ENCODE measurements around the gene KSR1.

The KSR1 gene

DNA sequence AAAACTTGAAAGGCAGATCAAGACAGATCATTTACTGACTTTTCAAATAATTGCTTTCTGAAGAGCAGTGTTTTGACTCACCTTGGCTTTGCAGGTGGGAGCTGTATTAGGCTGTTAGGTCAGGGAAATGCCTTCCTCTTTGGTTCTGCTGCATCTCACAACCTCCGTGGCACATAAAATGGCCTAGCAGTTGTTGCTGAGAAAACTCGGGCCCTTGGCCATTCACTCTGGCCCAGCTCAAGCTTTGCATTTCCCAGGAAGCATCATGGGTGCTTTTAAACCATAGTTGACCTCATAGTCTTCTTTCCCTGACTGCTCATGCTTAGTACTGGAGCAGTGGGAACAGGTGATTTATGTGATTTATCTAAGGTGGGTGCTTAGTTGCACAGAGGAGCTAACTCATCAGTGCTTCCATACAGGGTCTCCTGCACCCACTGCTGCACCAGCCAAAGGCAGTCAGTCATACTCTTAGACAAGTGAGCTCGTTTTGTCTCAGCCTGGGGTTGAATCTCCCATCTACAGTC lies 83.6 kb downstream of the KSR1 start:
- DNase-seq = no peak

- DNase-seq = no peak
These were observed 84.3 kb downstream of the KSR1 start for GRCh38 chr17:27540318-27541101.

GRCh38 chr17:27541301-27542023 lies 85.2 kb downstream of the KSR1 start:
- DNase-seq = no peak

DNA sequence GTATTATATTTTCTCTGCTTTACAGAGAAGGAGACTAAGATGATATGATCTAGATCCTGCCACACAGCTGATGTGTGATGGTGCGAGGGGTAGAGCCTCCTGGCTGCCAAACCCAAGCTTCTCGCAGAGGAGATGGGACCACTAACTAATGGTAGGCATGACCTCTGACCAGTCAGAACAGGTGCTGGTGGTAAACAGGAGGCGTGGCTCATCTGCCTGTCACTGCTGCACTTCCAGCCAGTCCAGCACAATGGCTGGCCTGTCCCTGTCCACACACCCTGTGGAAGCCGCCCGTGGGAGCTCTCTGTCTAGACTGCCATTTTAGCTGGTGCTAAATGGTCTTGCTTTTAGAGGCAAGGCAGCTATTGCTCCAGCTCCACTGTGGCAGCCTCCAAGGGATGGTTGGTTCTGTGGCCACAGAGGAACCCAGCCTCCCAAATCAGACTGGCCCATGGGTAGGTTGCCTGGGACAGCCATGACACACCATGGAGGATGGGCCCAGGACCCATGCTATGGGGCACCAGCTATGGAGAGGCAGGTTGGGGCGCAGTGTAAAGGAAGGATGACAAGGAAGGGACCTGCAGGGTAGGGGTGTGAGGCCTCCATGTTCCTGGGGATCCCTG lies 86.7 kb downstream of the KSR1 start:
- DNase-seq = no peak

GRCh38 chr17:27543464-27543856 lies 87.2 kb downstream of the KSR1 start:
- no peak for DNase-seq

DNA sequence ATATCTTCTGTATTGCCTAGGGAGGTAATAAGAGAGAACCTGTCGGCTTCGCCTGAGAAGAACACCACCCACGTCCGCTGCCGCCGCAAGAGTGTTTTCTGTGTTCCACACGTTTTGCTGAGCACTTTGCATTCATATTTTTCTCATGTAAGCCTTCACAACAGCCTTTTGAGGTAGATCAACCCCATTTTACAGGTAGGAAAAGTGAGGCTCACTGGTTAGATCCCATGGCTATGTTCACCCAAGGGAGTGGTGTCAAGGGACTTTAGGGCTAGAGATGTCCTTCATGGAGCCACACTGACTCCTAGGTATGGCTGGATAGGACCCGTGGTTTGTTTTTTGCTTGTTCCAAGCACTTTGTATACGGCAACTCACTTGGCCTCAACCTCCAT lies 87.7 kb downstream of the KSR1 start:
- no peak for DNase-seq

DNA sequence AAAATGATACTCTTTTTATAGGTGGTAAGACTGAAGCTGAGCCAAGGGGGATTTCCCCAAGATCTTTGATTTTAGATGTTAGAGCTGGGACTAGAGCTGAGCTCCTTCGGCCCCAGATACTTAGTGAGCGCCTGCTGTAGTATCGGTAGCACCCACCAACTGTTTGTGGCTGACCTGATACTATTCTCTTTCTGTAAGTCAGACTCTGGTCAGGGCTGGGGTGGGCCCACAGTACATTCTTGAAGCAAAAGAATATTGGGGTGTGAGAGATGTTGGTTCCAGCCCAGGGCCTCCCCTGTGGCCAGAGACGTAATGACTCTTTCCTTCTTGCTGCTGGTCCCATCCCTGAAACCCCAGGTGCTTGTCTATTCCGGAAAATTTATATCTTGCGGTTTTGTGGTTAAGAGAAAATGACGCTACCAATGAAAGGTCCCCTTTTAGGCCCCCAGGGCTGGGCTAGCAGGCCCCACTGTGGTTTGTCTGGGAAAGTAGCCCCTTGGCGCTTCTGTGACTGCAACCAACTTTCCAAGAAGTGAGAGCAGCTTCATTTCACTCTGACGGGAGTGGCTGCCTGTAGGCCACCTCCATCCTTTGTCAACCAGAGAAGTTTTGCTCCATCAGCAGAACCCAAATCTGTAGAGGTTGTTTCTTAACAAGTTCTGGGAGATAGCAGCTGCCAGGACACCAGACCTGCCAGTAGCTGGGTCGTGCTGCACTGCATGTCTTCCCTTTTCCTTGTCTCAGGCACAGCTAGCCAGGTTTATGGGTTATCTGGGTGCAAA lies 88.3 kb downstream of the KSR1 start:
- no peak for DNase-seq

GRCh38 chr17:27545562-27546229 lies 89.4 kb downstream of the KSR1 start:
- no peak for DNase-seq

GRCh38 chr17:27546624-27547300 lies 90.5 kb downstream of the KSR1 start:
- no peak for DNase-seq

DNA sequence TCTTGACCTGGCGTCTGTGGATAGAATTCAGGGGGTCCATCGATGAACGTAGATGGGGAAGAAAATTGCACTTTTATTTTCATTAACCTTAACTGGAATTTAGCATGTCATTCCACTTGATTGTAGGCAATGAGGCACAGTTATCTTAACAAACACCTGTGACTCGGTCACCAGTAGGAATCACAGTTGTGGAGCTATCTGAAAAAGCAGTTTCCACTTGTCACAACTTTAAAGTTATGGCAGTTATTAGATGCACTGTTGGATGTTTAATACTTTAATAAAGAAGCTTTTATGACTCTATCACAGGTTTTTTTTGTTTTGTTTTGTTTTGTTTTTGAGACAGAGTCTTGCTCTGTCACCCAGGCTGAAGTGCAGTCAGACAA lies 91.0 kb downstream of the KSR1 start:
- DNase-seq = no peak

DNA sequence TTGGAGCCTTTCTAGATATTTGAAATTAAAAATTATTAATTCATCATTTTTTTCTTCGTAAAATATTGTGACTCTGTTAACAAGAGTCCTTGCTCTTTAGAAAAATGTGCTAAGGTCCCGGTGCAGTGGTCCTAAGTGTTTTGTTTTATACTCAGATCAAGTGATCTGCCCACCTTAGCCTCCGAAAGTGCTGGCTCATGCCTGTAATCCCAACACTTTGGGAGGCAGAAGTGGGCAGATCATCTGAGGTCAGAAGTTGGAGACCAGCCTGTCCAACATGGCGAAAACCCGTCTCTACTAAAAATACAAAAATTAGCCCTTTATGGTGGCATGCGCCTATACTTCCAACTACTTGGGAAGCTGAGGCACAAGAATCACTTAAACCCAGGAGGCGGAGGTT lies 92.1 kb downstream of the KSR1 start:
- DNase-seq = no peak

DNA sequence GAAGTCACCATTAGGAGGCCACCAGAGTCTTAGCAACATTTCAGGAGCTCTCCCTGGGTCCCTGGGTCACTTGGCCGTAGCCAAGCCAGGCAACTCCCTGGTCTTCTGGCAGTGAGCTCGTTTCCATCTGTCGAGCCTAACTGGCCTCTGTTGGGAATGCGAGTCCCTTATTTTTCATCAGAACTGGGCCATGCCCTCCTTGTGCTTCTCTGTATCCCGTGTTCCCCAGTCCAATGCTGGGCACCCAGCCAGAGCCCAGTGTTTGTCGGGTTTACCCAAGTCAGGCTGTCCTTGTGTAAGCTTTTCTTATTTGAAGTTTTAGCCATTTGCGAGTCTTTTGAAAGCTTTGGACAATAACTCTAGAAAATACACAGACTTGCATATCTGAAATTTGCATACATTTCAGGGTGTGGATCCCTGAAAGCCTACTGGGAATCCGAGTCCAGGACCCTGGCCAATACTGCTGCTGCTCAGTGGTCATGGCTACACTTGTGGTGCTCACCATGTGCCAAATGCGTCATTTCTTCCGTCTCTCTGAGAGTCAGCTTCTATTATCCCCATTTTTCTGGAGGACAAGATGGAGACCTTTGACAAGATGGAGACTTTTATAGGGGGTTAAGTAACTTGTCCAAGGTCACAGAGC lies 93.1 kb downstream of the KSR1 start:
- no peak for DNase-seq

- DNase-seq = no peak
These were observed 94.2 kb downstream of the KSR1 start for GRCh38 chr17:27550291-27550930.

DNA sequence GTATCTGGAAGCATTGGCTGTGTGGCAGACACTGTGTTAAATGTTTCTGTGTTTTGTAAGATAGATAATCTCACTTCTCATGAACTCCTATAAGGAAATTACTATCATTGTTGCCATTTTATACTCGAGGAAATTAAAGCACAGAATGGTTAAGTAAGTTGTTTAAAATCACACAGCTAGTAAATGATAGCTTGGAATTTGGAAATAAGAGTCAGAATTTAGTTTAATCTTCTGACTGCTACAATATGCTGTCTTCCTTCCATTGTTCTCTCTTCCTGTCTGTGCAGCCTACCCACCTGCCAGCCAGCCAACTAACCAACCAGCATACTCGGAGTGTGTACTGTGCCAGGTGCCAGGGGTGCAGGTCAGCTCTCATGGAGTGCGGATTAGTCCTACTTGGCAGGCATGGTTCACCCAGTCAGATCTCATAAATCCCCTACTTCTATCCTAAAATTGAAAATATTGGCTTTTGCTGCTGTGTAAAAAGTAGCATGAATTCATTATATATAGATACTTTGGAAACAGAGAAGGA lies 94.8 kb downstream of the KSR1 start:
- DNase-seq = no peak

GRCh38 chr17:27551701-27552248 lies 95.5 kb downstream of the KSR1 start:
- DNase-seq = no peak

- no peak for DNase-seq
These were observed 96.1 kb downstream of the KSR1 start for GRCh38 chr17:27552276-27552732.

DNA sequence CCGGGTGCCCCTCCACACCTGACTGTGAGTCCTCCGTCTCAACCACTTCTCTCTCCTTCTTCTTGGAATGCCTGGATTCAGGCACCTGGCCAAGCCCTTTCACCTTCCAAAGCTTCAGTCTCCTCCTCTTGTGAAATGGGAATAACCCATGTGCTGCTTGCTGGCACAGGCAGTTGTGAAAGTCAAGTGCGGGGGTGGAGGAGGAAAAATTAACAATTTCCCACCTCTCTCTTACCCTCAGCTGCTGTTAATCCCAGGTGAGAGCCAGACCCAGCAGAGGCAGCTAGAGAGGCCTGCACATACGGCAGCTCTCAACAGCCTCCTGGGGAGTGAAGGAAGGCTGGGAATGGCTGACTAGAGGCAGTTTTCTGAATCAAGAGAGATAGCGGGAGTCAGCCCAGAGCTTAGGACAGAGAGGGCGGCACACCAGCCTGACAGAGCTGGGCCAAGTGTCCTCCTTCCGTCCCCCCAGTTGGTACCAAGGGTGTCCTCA lies 96.8 kb downstream of the KSR1 start:
- no peak for DNase-seq

DNA sequence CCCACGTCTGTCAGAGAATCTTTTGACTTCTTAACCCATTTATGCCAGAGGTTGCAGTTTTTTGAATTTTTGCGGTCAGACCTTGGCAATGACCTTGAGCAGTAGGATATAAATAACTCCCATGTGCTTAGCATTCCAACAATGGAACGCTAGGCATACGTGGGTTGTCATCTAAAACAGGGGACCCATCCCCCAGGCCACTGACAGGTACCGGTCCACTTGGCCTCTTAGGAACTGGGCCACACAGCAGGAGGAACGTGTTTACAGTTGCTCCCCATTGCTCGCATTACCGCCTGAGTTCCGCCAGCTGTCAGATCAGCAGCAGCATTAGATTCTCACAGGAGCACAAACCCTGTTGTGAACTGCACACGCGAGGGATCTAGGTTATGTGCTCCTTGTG lies 97.9 kb downstream of the KSR1 start:
- DNase-seq = no peak

GRCh38 chr17:27554911-27555310 lies 98.7 kb downstream of the KSR1 start:
- DNase-seq = no peak

DNA sequence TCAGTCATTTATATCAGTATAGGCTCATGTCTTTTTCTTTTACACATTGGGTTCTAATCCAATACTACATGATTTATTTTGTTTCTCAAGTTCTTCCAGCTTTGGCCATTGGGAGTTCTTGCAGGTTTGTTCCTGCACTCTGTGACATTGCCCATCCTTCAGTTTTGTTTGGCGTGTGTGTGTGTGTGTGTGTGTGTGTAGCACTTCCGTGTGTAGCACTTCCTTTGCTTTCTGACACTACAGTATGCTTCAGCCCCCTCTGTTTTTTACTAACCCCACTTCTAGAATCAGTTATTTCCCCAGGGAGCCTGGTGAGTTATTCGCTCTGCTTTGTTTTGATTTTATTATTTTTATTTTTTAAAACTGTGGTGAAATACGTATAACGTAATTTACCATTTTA lies 99.1 kb downstream of the KSR1 start:
- DNase-seq = no peak

Measured in retina (tissue), 1 donor.